Parathyroid adenoma (tissue), 2 donors: ENCODE data around the gene MYLK.
A peak's percentile ranks its signal among the peaks of the same experiment; 100 is the strongest.

Experiments
- H2AFZ ChIP-seq: fragments of 300-600 bp; sonication (generic); one replicate; pipeline ENCODE4 v1.7.0; 2017; ENCODE audit warnings: antibody characterized with exemption, mild to moderate bottlenecking
- H3K27ac ChIP-seq: fragments of 300-600 bp; sonication (generic); one replicate; pipeline ENCODE4 v1.7.0; 2017
- H3K27me3 ChIP-seq: fragments of 300-600 bp; sonication (generic); one replicate; pipeline ENCODE4 v1.7.0; 2017; ENCODE audit warnings: low read length; ENCODE audit not compliant: control insufficient read depth, insufficient read depth
- H3K36me3 ChIP-seq: fragments of 300-600 bp; sonication (generic); one replicate; pipeline ENCODE4 v1.7.0; 2017; ENCODE audit warnings: low read length; ENCODE audit not compliant: control insufficient read depth, insufficient read depth
- H3K4me1 ChIP-seq: fragments of 300-600 bp; sonication (generic); one replicate; pipeline ENCODE4 v1.7.0; 2017; ENCODE audit warnings: control low read depth
- H3K4me2 ChIP-seq: fragments of 300-600 bp; sonication (generic); one replicate; pipeline ENCODE4 v1.7.0; 2017; ENCODE audit warnings: low read length
- H3K4me3 ChIP-seq: fragments of 300-600 bp; sonication (generic); one replicate; pipeline ENCODE4 v1.7.0; 2017; ENCODE audit warnings: low read depth, low read length
- H3K79me2 ChIP-seq: fragments of 300-600 bp; sonication (generic); one replicate; pipeline ENCODE4 v1.7.0; 2017; ENCODE audit warnings: control low read depth
- H3K9ac ChIP-seq: fragments of 300-600 bp; sonication (generic); one replicate; pipeline ENCODE4 v1.7.0; 2017; ENCODE audit warnings: mild to moderate bottlenecking
- H3K9me3 ChIP-seq: fragments of 300-600 bp; sonication (generic); one replicate; pipeline ENCODE4 v1.7.0; 2017; ENCODE audit warnings: low read length; ENCODE audit not compliant: control insufficient read depth
- CTCF ChIP-seq: fragments of 300-600 bp; sonication (generic); IDR thresholded peaks from one replicate; pipeline ENCODE4 v1.7.0; 2017; ENCODE audit warnings: antibody characterized with exemption, mild to moderate bottlenecking
- donor health status: primary hyperparathyroidism.

The MYLK gene

DNA sequence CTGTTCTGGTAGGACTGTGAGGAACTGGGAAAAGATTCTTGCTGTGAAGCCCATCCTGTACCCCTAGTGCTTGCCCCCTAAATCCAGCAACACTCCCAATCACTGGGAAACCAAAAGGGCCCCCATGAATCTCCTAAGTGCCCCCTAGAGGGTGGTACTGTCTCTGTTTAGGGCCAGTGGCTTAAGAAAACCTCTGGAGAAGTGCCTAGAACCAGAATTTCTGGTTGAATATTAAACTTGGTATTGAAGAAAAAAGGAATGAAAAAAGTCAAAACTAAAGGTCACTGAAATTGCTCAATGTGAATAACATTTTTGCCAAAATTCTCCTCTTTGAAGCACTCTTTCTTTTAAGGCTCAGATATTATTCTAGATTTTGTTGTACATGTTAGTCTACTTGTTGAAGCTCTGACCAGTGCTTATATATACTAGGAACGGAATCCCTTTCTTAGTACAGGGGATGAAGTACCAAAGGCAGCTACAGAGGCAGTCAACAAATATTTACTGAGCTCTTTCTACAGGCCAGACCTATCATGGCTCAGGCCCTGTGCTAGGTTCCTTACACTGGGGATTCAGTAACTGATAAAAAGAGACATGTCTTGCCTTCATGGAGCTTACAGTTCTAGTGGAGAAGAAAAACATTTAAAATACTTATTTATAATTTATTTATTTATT is 138.8 kb downstream of the MYLK start:
- Histone ChIP-seq H3K9ac (no peak overlapping the region), H3K27me3 (no peaks in the 10 kb centered on the region), H2AFZ (no peak overlapping the region), H3K4me3 (no peak overlapping the region), H3K36me3 (no peaks in the 10 kb centered on the region), H3K27ac (no peak overlapping the region), H3K4me2 (no peak overlapping the region), H3K4me1 (no peaks in the 10 kb centered on the region), H3K9me3 (no peaks in the 10 kb centered on the region), H3K79me2 (no peaks in the 10 kb centered on the region)
- TF ChIP-seq CTCF: peak; percentile 7

DNA sequence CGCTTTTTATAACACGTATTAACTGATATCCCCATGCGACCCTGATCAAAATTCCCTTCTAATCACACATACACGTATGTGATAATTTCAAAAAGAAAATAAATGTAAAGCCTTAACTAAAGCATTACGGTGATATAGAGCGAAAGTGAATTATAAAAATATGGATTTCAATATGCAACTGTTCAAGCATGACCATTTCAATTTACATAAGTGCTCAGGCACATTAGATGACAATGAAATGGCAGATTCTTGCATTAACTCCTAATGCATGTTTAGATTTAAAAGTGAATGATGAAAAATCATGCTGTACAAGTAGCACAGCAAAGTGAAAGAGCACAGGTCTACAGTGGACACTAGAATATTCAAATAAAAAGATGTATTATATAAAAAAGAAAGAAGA is 140.1 kb downstream of the MYLK start:
- TF ChIP-seq CTCF: no peak
- Histone ChIP-seq H3K4me1 (no peaks in the 10 kb centered on the region), H3K4me3 (no peak overlapping the region), H2AFZ (no peak overlapping the region), H3K27ac (no peak overlapping the region), H3K9ac (no peak overlapping the region), H3K79me2 (no peaks in the 10 kb centered on the region), H3K9me3 (no peaks in the 10 kb centered on the region), H3K27me3 (no peaks in the 10 kb centered on the region), H3K36me3 (no peaks in the 10 kb centered on the region), H3K4me2 (no peak overlapping the region)

GRCh38 chr3:123743121-123743520 is 141.0 kb downstream of the MYLK start:
- Histone ChIP-seq H3K27me3 (no peaks in the 10 kb centered on the region), H2AFZ (no peak overlapping the region), H3K79me2 (no peaks in the 10 kb centered on the region), H3K4me3 (no peak overlapping the region), H3K36me3 (no peaks in the 10 kb centered on the region), H3K4me2 (no peak overlapping the region), H3K9ac (no peak overlapping the region), H3K27ac (no peak overlapping the region), H3K4me1 (no peaks in the 10 kb centered on the region), H3K9me3 (no peaks in the 10 kb centered on the region)
- no peak for TF ChIP-seq CTCF

GRCh38 chr3:123741041-123741511 is 143.1 kb downstream of the MYLK start:
- H3K36me3 ChIP-seq: no peaks in the 10 kb centered on the region
- H3K4me2 ChIP-seq: no peak overlapping the region
- no peaks in the 10 kb centered on the region for H3K4me1 ChIP-seq
- H2AFZ ChIP-seq: no peak overlapping the region
- TF ChIP-seq CTCF: no peak
- H3K27ac ChIP-seq: no peak overlapping the region
- no peaks in the 10 kb centered on the region for H3K27me3 ChIP-seq
- no peaks in the 10 kb centered on the region for H3K79me2 ChIP-seq
- no peak overlapping the region for H3K9ac ChIP-seq
- H3K4me3 ChIP-seq: no peak overlapping the region
- H3K9me3 ChIP-seq: no peaks in the 10 kb centered on the region

- TF ChIP-seq CTCF: no peak
- H2AFZ ChIP-seq: no peak overlapping the region
- no peak overlapping the region for H3K4me3 ChIP-seq
- no peaks in the 10 kb centered on the region for H3K4me1 ChIP-seq
- no peaks in the 10 kb centered on the region for H3K79me2 ChIP-seq
- no peak overlapping the region for H3K9ac ChIP-seq
- no peak overlapping the region for H3K27ac ChIP-seq
- H3K36me3 ChIP-seq: no peaks in the 10 kb centered on the region
- no peaks in the 10 kb centered on the region for H3K27me3 ChIP-seq
- no peak overlapping the region for H3K4me2 ChIP-seq
- H3K9me3 ChIP-seq: no peaks in the 10 kb centered on the region
Measured at GRCh38 chr3:123740391-123740822, 143.7 kb downstream of the MYLK start.
